CD4-positive, alpha-beta T cell treated with Interferon alpha-2 for 1 hour (primary cell): ENCODE results near the gene PDCD2.
"Not testable (repeated sequence)": the region's sequence is repeated elsewhere in the genome, so short reads cannot be mapped to it uniquely, and the experiment has no call there.

Experiments
- DNase-seq, 2 donors: peaks; one replicate each; pipeline ENCODE4 v3.0.0-alpha.2; 2020 to 2022

PDCD2 gene

DNA sequence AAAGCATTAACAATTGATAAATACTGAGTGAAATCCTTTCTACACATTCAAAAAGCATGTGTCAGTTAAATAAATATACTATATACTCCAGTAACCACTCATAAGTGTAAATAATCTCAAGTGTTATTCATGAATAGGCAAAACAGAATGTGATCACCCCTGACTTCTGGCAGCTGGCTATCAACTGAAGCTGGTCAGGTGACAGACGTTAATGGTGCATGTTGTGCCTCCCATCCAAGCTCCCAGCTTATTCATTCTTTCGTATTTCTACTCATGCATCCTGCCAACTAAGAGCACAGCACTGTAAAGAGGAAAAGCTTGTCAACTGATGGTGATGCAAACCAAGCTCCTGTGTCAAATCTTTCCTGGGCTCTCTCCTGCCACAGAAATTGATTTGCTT, 39.0 kb downstream of the PDCD2 start:
- no peak for DNase-seq

DNA sequence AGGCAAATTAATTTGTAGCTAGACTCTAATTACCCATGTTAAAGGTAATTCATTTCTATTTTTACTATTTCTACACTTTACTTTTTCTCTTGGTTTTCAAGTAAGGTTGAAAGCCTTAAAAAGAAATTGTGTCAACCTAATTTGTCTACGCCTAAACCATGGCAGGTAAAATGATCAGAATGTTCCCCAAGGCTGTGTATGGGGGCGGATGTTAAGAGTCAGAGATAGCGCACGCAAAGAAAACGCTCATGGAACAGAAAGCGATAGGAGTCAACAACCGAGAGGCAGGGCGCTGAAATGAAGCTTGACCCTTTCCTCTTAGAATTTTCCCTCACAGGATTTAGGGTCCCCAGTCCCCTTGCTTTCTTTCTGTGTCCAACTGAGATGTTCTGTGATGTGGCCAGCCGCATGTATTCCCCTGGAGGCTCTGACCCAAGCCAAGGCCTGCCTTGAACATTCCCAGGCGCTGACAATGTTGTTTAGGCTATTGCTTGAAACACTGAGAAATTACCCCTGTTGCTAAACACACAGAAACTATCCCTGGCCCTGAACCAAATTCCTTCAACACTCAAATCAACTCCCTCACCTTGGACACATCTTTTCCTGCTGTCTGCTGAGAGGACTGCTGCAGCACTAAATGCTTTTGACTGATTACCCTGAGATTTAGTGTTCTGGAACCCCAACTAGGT, 42.3 kb downstream of the PDCD2 start:
- DNase-seq = no peak

DNA sequence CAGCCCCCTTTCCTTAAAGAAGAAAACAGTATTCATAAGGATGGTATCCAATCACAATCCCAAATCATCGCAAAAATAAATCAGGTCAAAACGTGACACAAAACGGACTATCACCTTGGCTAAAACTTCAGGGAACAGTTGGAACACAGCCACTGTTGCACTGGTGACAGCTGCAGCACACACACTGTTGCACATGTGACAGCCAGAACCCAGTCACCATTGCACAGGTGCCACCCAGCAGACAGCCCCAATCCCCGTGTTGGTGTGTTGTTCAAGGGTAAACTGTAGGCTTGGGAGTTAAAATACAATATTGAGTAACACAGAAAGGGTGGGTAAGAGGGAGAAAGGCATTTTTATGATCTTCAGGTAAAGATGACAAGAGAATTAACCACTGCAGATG, 47.1 kb downstream of the PDCD2 start:
- no peak for DNase-seq

DNA sequence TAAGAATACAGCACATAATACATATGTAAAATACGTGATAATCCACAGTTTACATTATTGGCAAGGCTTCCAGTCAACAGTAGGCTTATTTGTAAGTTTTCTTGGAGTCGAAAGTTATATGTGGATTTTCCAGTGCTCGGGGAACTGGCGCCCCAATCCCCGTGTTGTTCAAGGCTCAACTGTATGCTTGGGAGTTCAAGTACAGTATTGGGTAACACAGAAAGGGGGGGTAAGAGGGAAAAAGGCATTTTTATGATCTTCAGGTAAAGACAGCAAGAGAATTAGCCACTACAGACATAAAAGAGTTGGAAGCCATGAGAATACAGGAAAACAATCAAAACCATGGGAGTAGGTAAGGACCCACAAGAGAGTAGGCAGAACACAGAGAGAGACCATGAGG, 47.8 kb downstream of the PDCD2 start:
- DNase-seq = no peak

DNA sequence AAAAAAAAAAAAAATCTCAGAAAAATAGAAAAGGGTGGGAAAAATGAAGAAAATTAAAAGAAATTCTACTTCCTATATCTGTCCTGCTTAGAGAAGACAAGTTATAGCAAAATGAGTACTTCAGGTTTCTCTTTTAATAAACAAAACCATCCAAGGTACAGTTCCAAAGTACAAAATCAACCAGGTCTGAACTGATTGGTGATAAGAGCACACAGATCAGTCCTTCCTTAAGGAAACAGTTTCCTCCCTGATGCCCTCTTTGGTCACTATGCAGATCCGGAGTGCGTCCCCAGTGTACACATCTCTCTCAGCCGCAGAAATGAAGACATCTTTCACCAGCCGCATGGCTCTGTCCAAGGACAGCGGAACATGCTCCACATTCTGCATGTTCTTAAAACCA, 49.4 kb downstream of the PDCD2 start:
- DNase-seq = no peak

DNA sequence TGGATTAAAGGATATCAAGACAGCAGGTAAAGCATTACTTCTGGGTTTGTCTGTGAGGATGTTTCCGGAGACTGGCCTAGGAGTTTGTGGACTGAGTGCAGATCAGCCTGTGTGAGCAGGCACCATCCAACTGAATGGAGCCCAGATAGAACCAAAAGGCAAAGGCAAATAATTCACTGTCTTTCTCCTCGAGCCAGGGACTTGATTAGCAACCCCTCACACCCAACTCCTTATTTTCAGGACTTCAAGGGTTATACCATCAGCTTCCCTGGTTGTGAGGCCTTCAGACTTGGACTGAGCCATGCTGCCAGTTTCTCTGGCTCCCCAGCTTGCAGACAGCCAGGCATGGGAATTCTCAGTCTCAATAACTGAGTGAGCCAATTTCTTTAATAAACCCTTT, 50.6 kb downstream of the PDCD2 start:
- DNase-seq = no peak

DNA sequence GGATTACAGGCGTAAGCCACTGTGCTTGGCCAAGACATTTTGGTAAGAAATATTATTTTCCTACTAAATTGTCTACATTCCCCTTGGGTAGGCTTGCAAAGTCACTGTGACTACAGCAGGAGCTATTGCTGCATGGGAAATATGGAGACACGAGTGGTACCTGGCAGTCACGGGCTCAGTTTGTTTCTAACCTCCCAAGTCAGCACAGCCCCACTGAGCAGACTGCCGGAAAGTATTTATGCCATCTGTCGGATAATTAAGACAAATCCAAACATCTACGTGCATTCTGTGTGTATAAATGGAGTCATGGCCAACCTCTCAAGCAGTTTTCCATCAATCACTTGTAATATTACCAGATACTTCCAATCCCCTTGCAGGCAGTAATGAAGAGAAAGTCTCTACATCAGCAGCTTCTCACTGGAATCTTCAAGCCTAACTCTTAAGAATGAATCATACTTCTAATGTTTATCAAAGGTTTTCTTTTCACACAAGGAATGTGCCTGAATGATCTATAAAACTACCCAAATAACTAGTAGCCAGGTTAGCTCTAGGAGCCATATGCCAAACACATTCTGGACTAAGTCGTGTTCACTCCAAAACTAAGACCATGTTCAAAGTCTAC, 51.5 kb downstream of the PDCD2 start:
- no peak for DNase-seq

DNA sequence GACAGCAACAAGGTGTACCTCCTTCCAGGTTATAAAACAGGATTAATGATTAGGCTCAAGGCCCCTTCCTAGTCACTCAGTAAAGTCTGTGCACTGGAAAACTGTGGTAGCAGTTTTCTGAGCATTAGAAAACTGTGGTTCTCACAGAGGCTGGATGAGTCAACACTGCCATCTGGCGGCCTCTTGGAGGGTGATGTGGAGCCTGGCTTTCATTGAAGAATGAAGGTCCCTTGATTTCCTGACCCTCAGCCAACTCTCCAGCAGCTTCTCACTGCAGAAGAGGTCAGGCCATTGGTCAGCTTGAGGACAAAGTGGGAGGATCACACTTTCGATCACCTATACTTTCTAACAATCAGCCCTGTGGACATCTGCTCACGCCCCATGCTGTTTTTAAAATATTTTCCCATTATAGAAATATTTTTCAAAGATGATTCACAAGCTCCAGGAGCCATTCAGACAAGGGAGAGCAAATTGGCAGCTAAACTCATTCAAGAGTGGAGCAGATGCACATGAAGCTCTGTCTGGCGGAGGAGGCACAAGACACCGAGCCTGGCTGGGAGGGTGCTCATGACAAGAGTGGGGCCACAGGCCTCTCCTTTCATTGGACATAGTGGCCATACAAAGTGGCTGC, 54.5 kb downstream of the PDCD2 start:
- DNase-seq = peak; percentile 48 to 65

DNA sequence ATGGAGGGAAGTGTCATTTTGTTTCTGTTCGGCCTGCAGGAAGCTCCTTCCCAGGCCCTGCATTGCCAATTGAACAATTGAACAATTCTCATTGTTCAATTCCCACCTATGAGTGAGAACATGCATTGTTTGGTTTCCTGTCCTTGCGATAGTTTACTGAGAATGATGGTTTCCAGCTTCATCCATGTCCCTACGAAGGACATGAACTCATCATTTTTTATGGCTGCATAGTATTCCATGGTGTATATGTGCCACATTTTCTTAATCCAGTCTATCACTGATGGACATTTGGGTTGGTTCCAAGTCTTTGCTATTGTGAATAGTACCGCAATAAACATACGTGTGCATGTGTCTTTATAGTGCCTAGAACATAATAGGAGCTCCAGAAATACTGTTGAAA, 56.4 kb downstream of the PDCD2 start:
- not testable (repeated sequence) for DNase-seq

DNA sequence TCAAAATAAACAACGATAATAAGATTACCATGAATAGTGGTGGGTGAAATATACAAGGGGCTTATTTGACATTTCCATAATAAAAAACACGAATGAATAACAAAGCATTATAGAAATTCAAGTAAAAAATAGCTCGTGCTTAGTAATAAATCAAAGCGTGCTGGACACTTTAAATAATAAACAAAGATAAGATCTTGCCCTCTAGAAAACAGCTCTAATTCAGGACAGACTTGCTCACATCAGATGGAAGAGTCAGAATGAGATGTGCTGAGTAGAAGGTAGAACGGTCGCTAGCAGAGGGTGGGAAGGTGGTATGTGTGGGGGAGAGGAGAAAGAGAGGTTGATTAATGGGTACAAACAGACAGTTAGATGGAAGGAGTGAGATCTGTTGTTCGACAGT, 58.6 kb downstream of the PDCD2 start:
- DNase-seq = no peak
